A549 treated with CORT108297 at 1 μM for 4 hours (cell line): Measurements from ENCODE around the gene FBLN2. TPM values are rescaled to one million over a fixed set of nuclear protein-coding genes. Genes with fewer than 3 reads are reported as not detected.

Source experiments
- total RNA-seq: library from RNA; stranded (reverse); fragments of 200-300 nt; extraction: Qiagen RNA extraction; gene quantifications from 5 replicates; pipeline ENCODE4 v1.2.3, GENCODE V29; 2022

Gene FBLN2
- total RNA-seq: 1.6 to 3.6 TPM (median 2.6 TPM) in 5 replicates

GRCh38 chr3:13548696-13549622, at the start of gene FBLN2:
Gene FBLN2, plus strand, starts transcription at chr3:13549125. Its CDS starts 21,231 bp downstream, at chr3:13570356.

Other genes starting within 250 kb of the FBLN2 start
- 29.5 to 42.6 TPM (median 40.7 TPM) in 5 replicates for gene NUP210, start 128.8 kb upstream of the FBLN2 start, total RNA-seq
- 5.8 to 9.6 TPM (median 8.3 TPM) in 5 replicates for gene HDAC11, start 68.8 kb upstream of the FBLN2 start, total RNA-seq